Stimulated activated CD8-positive, alpha-beta memory T cell treated with anti-CD3 and anti-CD28 coated beads, Interleukin-7, amount 100 ng/mL, for 1 hour (primary cell): Measurements from ENCODE around the gene WDR45B.
"Not testable (repeated sequence)": the region's sequence is repeated elsewhere in the genome, so short reads cannot be mapped to it uniquely, and the experiment has no call there.

Source experiments
- DNase-seq, 2 donors: peaks; one replicate each; pipeline ENCODE4 v3.0.0-alpha.2; 2020; ENCODE audit warnings: low read depth in 2 of 2

WDR45B gene

GRCh38 chr17:82585935-82586575, 62.2 kb downstream of the WDR45B start:
- DNase-seq: not testable (repeated sequence)

GRCh38 chr17:82583720-82584234, 64.5 kb downstream of the WDR45B start:
- no peak for DNase-seq

GRCh38 chr17:82582709-82583108, 65.5 kb downstream of the WDR45B start:
- DNase-seq: no peak

- DNase-seq: no peak
Observed at GRCh38 chr17:82582213-82582612, 66.0 kb downstream of the WDR45B start.

- not testable (repeated sequence) for DNase-seq
Observed at GRCh38 chr17:82579969-82580368, 68.3 kb downstream of the WDR45B start.

GRCh38 chr17:82577300-82577699, 70.9 kb downstream of the WDR45B start:
- no peak for DNase-seq

GRCh38 chr17:82575581-82576221, 72.5 kb downstream of the WDR45B start:
- DNase-seq: not testable (repeated sequence)

GRCh38 chr17:82574041-82574440, 74.2 kb downstream of the WDR45B start:
- DNase-seq: no peak

- no peak for DNase-seq
Observed at GRCh38 chr17:82571855-82572254, 76.4 kb downstream of the WDR45B start.

GRCh38 chr17:82570277-82570676, 78.0 kb downstream of the WDR45B start:
- DNase-seq: no peak

GRCh38 chr17:82569621-82570020, 78.6 kb downstream of the WDR45B start:
- DNase-seq: no peak

- no peak for DNase-seq
Observed at GRCh38 chr17:82568997-82569393, 79.2 kb downstream of the WDR45B start.

- no peak for DNase-seq
Observed at GRCh38 chr17:82567286-82567685, 81.0 kb downstream of the WDR45B start.

GRCh38 chr17:82566129-82566960, 81.9 kb downstream of the WDR45B start:
- no peak for DNase-seq

- no peak for DNase-seq
Observed at GRCh38 chr17:82565551-82565950, 82.7 kb downstream of the WDR45B start.
